GM13976 (cell line): Measurements from ENCODE around the gene RGS7.

Experiments used
- DNase-seq: peaks from one replicate; pipeline ENCODE4 v3.0.0; 2012; ENCODE audit warnings: low spot score
- CTCF ChIP-seq: IDR thresholded peaks from 2 replicates; pipeline ENCODE4 v1.5.1; 2012; ENCODE audit warnings: borderline replicate concordance, mild to moderate bottlenecking; ENCODE audit not compliant: insufficient read depth; ENCODE audit errors: extremely low read depth, missing control alignments, control extremely low read depth
- in situ Hi-C: fragments of 300-500 bp; cut with MboI; formaldehyde crosslinking; loops from one replicate; pipeline ENCODE4 v1.12.0; 2022; ENCODE audit warnings: low sequenced_read_pairs, mixed read lengths, inconsistent platforms; ENCODE audit not compliant: unreplicated experiment

The RGS7 gene

GRCh38 chr1:241276391-241276790, 80.6 kb downstream of the RGS7 start:
- no peak for TF ChIP-seq CTCF
- no peak for DNase-seq
- in situ Hi-C loops: no loop called here

- in situ Hi-C loops: no loop called here
- TF ChIP-seq CTCF: no peak
- no peak for DNase-seq
Measured at GRCh38 chr1:241275981-241276380, 81.0 kb downstream of the RGS7 start.

- no peak for TF ChIP-seq CTCF
- in situ Hi-C loops: no loop called here
- DNase-seq: no peak
Measured at GRCh38 chr1:241275226-241275625, 81.8 kb downstream of the RGS7 start.

GRCh38 chr1:241274693-241275092, 82.3 kb downstream of the RGS7 start:
- in situ Hi-C loops: no loop called here
- no peak for DNase-seq
- TF ChIP-seq CTCF: no peak

GRCh38 chr1:241272828-241273227, 84.2 kb downstream of the RGS7 start:
- in situ Hi-C loops: no loop called here
- no peak for DNase-seq
- TF ChIP-seq CTCF: no peak

- no peak for TF ChIP-seq CTCF
- in situ Hi-C loops: no loop called here
- no peak for DNase-seq
Measured at GRCh38 chr1:241271427-241271826, 85.6 kb downstream of the RGS7 start.

GRCh38 chr1:241270016-241270415, 87.0 kb downstream of the RGS7 start:
- in situ Hi-C loops: no loop called here
- DNase-seq: no peak
- no peak for TF ChIP-seq CTCF
